ENCODE results near the gene LDB3. TPM values are rescaled to one million over a fixed set of nuclear protein-coding genes. Genes with fewer than 3 reads are reported as not detected.

LDB3 gene
- total and polyA plus RNA-seq, 2 of the 4 experiments (the other 2 are of a cell fraction): 0.36 to 2.6 TPM

DNA sequence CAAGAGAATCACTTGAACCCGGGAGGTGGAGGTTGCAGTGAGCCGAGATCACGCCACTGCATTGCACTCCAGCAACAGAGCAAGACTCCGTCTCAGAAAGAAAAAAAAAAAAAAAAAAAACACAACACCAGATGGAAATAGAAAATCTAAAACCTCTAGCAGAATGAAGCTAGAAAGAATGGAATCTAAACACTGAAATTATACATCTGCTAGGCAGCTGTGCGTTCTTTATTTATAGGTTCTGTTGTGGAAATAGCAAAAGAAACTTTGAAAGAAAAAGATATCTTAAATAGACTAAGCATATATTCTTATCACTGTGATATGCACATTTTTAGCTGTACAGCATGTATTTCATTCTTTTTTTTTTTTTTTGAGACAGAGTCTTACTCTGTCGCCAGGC is 105.2 kb downstream of the LDB3 start:
- Histone ChIP-seq H3K4ac (ENCODE audit: low read depth, low read length) (no peak overlapping the region), H3K56ac (ENCODE audit: extremely low read depth, insufficient read depth, low read length) (no peak overlapping the region), H3K79me1 (ENCODE audit: low read depth in 1 of 2, low read length in 2 of 2) (peaks cover 26 to 73% of the 10 kb centered on the region in 2 experiments), H2BK120ac (ENCODE audit: low read depth, low read length) (no peak overlapping the region), H3K36me3 (ENCODE audit: control insufficient read depth, insufficient read depth, low read length) (no peaks in the 10 kb centered on the region), H2BK20ac (ENCODE audit: low read depth, low read length) (no peak overlapping the region), H3K4me3 (ENCODE audit: insufficient read depth, low read depth, low read length) (no peak overlapping the region), H3K27me3 (ENCODE audit: control insufficient read depth, insufficient read depth, low read length) (no peaks in the 10 kb centered on the region), H4K8ac (ENCODE audit: low read depth in 2 of 2, low read length in 2 of 2) (no peak overlapping the region), H2BK15ac (ENCODE audit: low read depth, low read length) (no peak overlapping the region), H3K4me2 (ENCODE audit: low read depth, low read length) (no peak overlapping the region), H2AK9ac (replicated peaks; ENCODE audit: low read depth, low read length, poor library complexity) (no peak overlapping the region), H4K5ac (ENCODE audit: low read depth, low read length) (no peak overlapping the region), H3K18ac (ENCODE audit: low read depth, low read length) (no peak overlapping the region), H3K4me1 (ENCODE audit: control insufficient read depth, insufficient read depth, low read length) (peaks cover 8% of the 10 kb centered on the region), H4K20me1 (ENCODE audit: insufficient read depth, low read length) (peaks cover 54% of the 10 kb centered on the region), H3K9me3 (ENCODE audit: control insufficient read depth, insufficient read depth, low read length) (no peaks in the 10 kb centered on the region), H3K23ac (ENCODE audit: low read depth, low read length) (no peak overlapping the region), H3K27ac (ENCODE audit: insufficient read depth, low read length) (no peak overlapping the region), H3K9ac (ENCODE audit: low read depth, low read length) (no peak overlapping the region), H2BK5ac (ENCODE audit: low read depth, low read length, poor library complexity, severe bottlenecking) (no peak overlapping the region), H3K9me1 (ENCODE audit: insufficient read depth, low read length) (peaks cover 19% of the 10 kb centered on the region), H2AK5ac (ENCODE audit: low read depth, low read length) (no peak overlapping the region), H2AFZ (replicated peaks; ENCODE audit: low read length, poor library complexity) (no peak overlapping the region), H4K91ac (ENCODE audit: insufficient read depth, low read depth, low read length) (no peak overlapping the region), H3K14ac (replicated peaks; ENCODE audit: low read depth, low read length) (no peak overlapping the region)
- ChIA-PET POLR2A (ENCODE audit: unreplicated experiment) (interaction anchor here (0.6 kb wide), 1 partner anchor 42 kb away, joined by 3 read pairs; no protein-coding TSS in a partner anchor), CTCF (interaction anchor here (0.6 to 0.7 kb wide), 3 partner anchors 16 to 86 kb away, joined by 3 to 7 read pairs (median 5); no protein-coding TSS in a partner anchor)
- BruUV-seq (replicated peaks): no TSS peak
- in situ Hi-C loops (cut with MboI; ENCODE audit: low sequenced_read_pairs): no loop called here
- ATAC-seq (ENCODE audit: low read depth) (peak; percentile 27; the same call in 1 of the 2 replicates), DNase-seq (peak; percentile 71)
- no CpG with 5 or more reads among the region's 6 CpGs for WGBS, 2 experiments (ENCODE audit: extremely low coverage in 2 of 2, insufficient read length in 1 of 2)
- intact Hi-C loops (cut with micrococcal nuclease): no loop called here
- dilution Hi-C loops (cut with HindIII; ENCODE audit: low sequenced_read_pairs, unreplicated experiment): no loop called here
- TF ChIP-seq CEBPB (IDR thresholded peaks at IDR 0.05; ENCODE audit: low read depth, low read length) (no peak), CHD1 (IDR thresholded peaks at IDR 0.05; ENCODE audit: low read depth, low read length) (no peak), RFX5 (IDR thresholded peaks at IDR 0.05; ENCODE audit: low read depth, low read length) (no peak), NFE2L2 (IDR thresholded peaks at IDR 0.05; ENCODE audit: low read depth, low read length) (no peak), MAFK (IDR thresholded peaks at IDR 0.05; ENCODE audit: low read depth, low read length) (no peak), POLR2A (IDR thresholded peaks at IDR 0.05; ENCODE audit: low read depth, low read length) (no peak)
- TF ChIP-seq, protein P1, sequence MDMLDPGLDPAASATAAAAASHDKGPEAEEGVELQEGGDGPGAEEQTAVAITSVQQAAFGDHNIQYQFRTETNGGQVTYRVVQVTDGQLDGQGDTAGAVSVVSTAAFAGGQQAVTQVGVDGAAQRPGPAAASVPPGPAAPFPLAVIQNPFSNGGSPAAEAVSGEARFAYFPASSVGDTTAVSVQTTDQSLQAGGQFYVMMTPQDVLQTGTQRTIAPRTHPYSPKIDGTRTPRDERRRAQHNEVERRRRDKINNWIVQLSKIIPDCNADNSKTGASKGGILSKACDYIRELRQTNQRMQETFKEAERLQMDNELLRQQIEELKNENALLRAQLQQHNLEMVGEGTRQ (IDR thresholded peaks at IDR 0.05; ENCODE audit: low read depth, low read length): no peak

Data from IMR-90 (cell line).